ENCODE results near the gene ZNF865. TPM values are rescaled to one million over a fixed set of nuclear protein-coding genes. Genes with fewer than 3 reads are reported as not detected.

The ZNF865 gene
- total RNA-seq, 1 donor from 2014 or later: 0.53 TPM

DNA sequence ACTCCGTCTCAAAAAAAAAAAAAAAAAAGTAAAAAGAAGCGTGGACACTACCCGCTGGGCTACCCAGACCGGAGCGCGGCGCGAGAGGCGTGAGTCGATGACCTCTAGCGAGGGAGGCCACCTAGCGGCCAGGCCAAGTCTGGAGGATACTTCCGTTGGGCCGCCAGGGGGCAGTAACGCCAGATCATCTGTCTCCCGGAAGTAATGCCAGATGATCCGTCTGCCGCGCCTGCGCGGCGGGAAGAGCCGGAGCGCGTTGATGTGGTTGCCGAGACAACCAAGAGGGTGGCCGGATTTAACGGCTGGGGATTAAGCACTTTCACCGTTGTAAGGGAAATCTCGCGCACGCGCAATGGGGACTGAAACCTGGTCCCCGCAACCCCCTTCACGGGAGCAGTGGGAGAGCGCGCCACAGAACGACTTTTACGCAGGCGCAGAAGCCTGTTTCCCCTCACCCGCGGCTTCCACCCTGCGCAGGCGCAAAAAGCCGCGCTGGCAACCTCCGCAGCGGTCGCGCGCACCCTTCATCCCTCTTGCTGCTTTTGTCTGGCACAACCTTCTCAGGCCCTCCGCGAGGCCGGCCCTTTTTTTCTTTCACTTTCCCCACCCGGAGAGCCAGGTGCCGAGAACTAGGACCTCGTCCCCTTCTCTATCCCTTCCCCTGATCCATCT, 48.3 kb downstream of the ZNF865 start:
- H3K27me3 ChIP-seq (ENCODE audit: control insufficient read depth, insufficient read depth, low read length): no peaks in the 10 kb centered on the region
- H3K36me3 ChIP-seq (ENCODE audit: control insufficient read depth, insufficient read depth, low read length): peaks cover 4% of the 10 kb centered on the region
- peak overlapping the region; percentile 97 for H3K4me3 ChIP-seq (ENCODE audit: low read depth, low read length)
- TF ChIP-seq, protein P1, sequence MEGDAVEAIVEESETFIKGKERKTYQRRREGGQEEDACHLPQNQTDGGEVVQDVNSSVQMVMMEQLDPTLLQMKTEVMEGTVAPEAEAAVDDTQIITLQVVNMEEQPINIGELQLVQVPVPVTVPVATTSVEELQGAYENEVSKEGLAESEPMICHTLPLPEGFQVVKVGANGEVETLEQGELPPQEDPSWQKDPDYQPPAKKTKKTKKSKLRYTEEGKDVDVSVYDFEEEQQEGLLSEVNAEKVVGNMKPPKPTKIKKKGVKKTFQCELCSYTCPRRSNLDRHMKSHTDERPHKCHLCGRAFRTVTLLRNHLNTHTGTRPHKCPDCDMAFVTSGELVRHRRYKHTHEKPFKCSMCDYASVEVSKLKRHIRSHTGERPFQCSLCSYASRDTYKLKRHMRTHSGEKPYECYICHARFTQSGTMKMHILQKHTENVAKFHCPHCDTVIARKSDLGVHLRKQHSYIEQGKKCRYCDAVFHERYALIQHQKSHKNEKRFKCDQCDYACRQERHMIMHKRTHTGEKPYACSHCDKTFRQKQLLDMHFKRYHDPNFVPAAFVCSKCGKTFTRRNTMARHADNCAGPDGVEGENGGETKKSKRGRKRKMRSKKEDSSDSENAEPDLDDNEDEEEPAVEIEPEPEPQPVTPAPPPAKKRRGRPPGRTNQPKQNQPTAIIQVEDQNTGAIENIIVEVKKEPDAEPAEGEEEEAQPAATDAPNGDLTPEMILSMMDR (IDR thresholded peaks at IDR 0.05; ENCODE audit: insufficient read depth, low read length, severe bottlenecking): peak; percentile 100
- DNase-seq (ENCODE audit: low read depth) (peak; percentile 95), FAIRE-seq (no peak)

DNA sequence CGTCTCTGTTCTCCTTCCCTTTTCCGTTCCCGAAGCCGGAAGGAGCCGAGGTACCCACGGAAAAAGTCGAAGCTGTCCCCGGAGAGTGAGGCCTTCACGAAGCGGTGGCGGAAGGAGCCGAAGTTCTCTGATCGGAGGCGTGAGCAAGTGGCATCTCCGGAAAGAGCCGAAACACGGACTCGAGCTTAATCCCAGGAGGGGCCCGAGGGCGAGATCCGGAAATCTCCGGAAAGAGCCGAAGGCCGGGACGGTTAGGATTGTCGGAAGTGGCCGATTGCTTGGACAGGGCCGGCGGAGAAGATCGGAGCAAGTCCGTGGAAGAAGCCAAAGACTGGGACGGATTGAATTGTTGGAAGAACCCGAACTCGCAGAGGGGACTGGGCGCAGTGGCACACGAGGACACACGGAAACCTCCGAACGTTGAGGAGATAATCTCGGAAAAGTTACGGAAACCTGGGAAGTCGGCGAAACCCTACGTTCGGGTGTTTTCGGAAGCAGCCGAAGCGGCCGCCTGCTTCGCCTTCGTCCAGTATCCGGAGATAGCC, 48.9 kb downstream of the ZNF865 start:
- Histone ChIP-seq H3K36me3 (ENCODE audit: control insufficient read depth, insufficient read depth, low read length) (peaks cover 8% of the 10 kb centered on the region), H3K4me3 (ENCODE audit: low read depth, low read length) (peak overlapping the region; percentile 97), H3K27me3 (ENCODE audit: control insufficient read depth, insufficient read depth, low read length) (no peaks in the 10 kb centered on the region)
- FAIRE-seq (peak; percentile 88), DNase-seq (ENCODE audit: low read depth) (peak; percentile 96)
- TF ChIP-seq, protein P1 (IDR thresholded peaks at IDR 0.05; ENCODE audit: insufficient read depth, low read length, severe bottlenecking): no peak

DNA sequence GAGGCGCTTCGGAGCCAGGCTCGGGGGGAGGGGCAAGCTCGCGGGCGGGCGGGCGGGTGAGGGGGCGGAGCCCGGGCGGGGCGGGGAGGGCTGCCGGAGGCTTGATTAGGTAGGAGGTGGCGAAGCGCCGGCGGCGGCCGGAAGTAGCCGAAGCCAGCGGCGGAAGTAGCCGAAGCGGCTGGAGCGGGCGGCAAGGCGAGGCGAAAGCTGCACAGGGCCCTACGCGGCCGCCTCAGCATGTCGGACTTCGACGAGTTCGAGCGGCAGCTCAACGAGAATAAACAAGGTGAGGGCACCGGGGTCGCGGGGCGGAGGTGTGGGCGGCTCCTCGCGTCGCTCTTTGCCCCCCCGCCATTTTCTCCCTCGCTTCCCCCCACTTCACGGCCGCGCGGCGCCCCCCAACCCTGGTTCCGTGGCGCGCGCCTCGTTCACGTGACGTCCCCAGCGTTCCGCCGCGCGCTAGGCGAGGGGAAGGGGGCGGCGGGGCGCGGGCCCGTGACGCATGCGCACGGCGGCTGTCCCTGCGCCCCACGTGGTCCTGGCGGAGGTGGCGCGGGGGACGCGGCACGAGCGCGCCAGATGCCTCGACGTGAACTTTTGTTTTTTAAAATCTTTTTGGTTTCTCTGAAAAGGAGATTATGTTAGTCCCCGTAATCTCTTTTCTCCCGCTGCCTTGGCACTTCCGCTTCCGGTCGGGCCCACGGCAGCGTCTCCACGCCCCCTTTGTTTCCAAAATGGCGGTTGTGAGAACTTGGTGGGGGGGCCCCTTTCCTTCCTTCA, 49.6 kb downstream of the ZNF865 start, which contains the start of gene U2AF2:
Gene U2AF2 (plus strand): TSS at position 168 of the 780 bp plus-strand sequence. CDS start 70 bp downstream, at position 238.
- Histone ChIP-seq H3K36me3 (ENCODE audit: control insufficient read depth, insufficient read depth, low read length) (peaks cover 11% of the 10 kb centered on the region), H3K4me3 (ENCODE audit: low read depth, low read length) (peak within 1 kb of the TSS; percentile 97), H3K27me3 (ENCODE audit: control insufficient read depth, insufficient read depth, low read length) (no peaks in the 10 kb centered on the region)
- TF ChIP-seq, protein P1 (IDR thresholded peaks at IDR 0.05; ENCODE audit: insufficient read depth, low read length, severe bottlenecking): no peak
- DNase-seq (ENCODE audit: low read depth) (peak; percentile 36), FAIRE-seq (no peak)

DNA sequence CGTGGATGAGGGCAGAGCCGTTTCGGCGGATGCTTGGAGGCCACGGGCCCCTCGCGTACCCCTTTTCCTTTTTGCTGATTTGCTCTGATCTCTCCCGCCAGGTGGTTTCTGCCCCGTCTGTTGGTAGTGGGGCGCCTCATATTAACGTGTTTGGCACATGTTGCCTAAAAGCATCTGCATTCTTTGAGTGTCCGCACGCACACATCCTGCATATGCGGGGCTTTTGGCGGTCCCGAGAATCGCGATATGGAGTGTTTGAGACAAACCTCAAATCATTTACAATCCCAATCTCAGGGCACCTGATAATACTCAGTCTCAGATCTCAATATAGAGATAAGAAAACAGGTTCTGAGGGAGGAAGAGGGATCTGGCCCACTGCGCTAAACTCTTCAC, 50.2 kb downstream of the ZNF865 start:
- H3K27me3 ChIP-seq (ENCODE audit: control insufficient read depth, insufficient read depth, low read length): no peaks in the 10 kb centered on the region
- FAIRE-seq: no peak
- TF ChIP-seq, protein P1 (IDR thresholded peaks at IDR 0.05; ENCODE audit: insufficient read depth, low read length, severe bottlenecking): no peak

DNA sequence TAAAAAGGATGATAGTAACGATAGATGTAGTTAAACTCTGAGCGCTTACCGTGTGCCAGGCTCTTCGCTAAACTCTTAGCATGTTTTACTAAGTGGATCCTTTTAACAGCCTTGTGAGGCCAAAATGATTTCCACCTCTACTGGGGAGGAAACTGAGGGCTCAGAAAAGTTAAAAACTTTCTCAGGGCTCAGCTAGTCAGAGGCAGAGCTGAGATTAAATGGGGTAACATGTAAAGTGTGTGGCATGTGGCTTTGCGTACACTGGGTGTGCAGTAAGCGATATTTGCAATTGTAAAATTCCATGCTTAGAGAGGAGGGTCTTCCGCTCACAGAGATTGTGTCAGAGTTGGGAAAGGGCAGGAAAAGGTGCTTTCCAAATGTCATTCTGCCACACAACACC, 51.1 kb downstream of the ZNF865 start:
- TF ChIP-seq, protein P1 (IDR thresholded peaks at IDR 0.05; ENCODE audit: insufficient read depth, low read length, severe bottlenecking): no peak
- Histone ChIP-seq H3K36me3 (ENCODE audit: control insufficient read depth, insufficient read depth, low read length) (peaks cover 22% of the 10 kb centered on the region), H3K27me3 (ENCODE audit: control insufficient read depth, insufficient read depth, low read length) (no peaks in the 10 kb centered on the region), H3K4me3 (ENCODE audit: low read depth, low read length) (peak overlapping the region; percentile 97)
- FAIRE-seq (peak; percentile 50), DNase-seq (ENCODE audit: low read depth) (no peak)

More for the DNA sequence above, 50.2 kb downstream of the ZNF865 start:
- DNase-seq (ENCODE audit: low read depth): no peak
- peak overlapping the region; percentile 97 for H3K4me3 ChIP-seq (ENCODE audit: low read depth, low read length)
- peaks cover 15% of the 10 kb centered on the region for H3K36me3 ChIP-seq (ENCODE audit: control insufficient read depth, insufficient read depth, low read length)
